ENCODE results near the gene POU3F1. TPM values are rescaled to one million over a fixed set of nuclear protein-coding genes. Genes with fewer than 3 reads are reported as not detected.

The POU3F1 gene
- total RNA-seq, 4 donors from 2014 or later: 0.19 TPM; not detected in 3

GRCh38 chr1:38089712-38090360 is 43.2 kb upstream of the POU3F1 start:
- no peak for TF ChIP-seq CTCF (IDR thresholded peaks at IDR 0.05)
- DNase-seq (ENCODE audit: low spot score) (no peak), ATAC-seq (ENCODE audit: low FRiP score) (no peak)

- DNase-seq (ENCODE audit: low spot score) (no peak), ATAC-seq (ENCODE audit: low FRiP score) (no peak)
- TF ChIP-seq CTCF (IDR thresholded peaks at IDR 0.05): no peak
Observed at GRCh38 chr1:38088791-38089190, 42.2 kb upstream of the POU3F1 start.

- ATAC-seq (ENCODE audit: low FRiP score) (no peak), DNase-seq (ENCODE audit: low spot score) (no peak)
- no peak for TF ChIP-seq CTCF (IDR thresholded peaks at IDR 0.05)
Observed at GRCh38 chr1:38088366-38088765, 41.8 kb upstream of the POU3F1 start.

- ATAC-seq (ENCODE audit: low FRiP score) (no peak), DNase-seq (ENCODE audit: low spot score) (no peak)
- TF ChIP-seq CTCF (IDR thresholded peaks at IDR 0.05): no peak
Observed at GRCh38 chr1:38087676-38088075, 41.1 kb upstream of the POU3F1 start.

GRCh38 chr1:38085666-38086330 is 39.2 kb upstream of the POU3F1 start:
- DNase-seq (ENCODE audit: low spot score): no peak
- no peak for ATAC-seq (ENCODE audit: low FRiP score)
- no peak for TF ChIP-seq CTCF (IDR thresholded peaks at IDR 0.05)

- no peak for TF ChIP-seq CTCF (IDR thresholded peaks at IDR 0.05)
- ATAC-seq (ENCODE audit: low FRiP score) (no peak), DNase-seq (ENCODE audit: low spot score) (no peak)
Observed at GRCh38 chr1:38084700-38085099, 38.1 kb upstream of the POU3F1 start.

- ATAC-seq (ENCODE audit: low FRiP score): no peak
- DNase-seq (ENCODE audit: low spot score): no peak
- TF ChIP-seq CTCF (IDR thresholded peaks at IDR 0.05): no peak
Observed at GRCh38 chr1:38084113-38084512, 37.5 kb upstream of the POU3F1 start.

Measured in omental fat pad (tissue), 4 donors.